Right lobe of liver (tissue), 4 donors: ENCODE results near the gene UBE2N.

Experiments used
- POLR2A ChIP-seq: fragments of 450-650 bp; IDR thresholded peaks from one replicate; pipeline ENCODE4 v1.6.1; 2017; ENCODE audit warnings: antibody characterized with exemption, mild to moderate bottlenecking
- TF ChIP-seq, protein P1 (sequence below), 4 donors: fragments of 200-600 bp in 3 of 4; fragments of 450-650 bp in 1 of 4; IDR thresholded peaks; one replicate each; pipeline versions ENCODE4 v1.5.1 to v1.8.0; 2016 to 2022; ENCODE audit warnings: antibody characterized with exemption in 4 of 4, mild to moderate bottlenecking in 2 of 4
- donor health status: DM: no; HTN: no; CAD: no.
- donor health status: DM: no; HTN: no; CAD: no.
- donor health status: DM: no; HTN: yes; CAD: no.

DNA sequence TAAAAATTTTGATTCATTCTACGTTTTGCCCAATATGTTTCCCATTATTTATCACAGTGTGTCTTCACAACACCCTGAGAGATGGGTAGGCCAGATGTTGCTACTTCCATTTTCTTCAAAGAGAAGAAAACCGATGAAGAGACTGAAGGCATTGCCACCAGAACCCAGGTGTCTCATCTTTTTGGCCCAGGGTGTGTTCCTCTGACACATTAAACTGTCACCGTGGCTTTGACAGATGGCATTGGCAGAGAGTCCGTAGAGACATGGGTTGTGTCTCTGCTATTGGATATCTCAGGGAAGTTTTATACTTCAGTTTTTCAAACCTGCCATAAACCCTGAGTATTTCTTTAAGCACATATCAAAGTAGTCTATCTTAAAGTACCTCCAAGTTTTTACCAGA is 75.3 kb downstream of the UBE2N start:
- TF ChIP-seq, protein P1, sequence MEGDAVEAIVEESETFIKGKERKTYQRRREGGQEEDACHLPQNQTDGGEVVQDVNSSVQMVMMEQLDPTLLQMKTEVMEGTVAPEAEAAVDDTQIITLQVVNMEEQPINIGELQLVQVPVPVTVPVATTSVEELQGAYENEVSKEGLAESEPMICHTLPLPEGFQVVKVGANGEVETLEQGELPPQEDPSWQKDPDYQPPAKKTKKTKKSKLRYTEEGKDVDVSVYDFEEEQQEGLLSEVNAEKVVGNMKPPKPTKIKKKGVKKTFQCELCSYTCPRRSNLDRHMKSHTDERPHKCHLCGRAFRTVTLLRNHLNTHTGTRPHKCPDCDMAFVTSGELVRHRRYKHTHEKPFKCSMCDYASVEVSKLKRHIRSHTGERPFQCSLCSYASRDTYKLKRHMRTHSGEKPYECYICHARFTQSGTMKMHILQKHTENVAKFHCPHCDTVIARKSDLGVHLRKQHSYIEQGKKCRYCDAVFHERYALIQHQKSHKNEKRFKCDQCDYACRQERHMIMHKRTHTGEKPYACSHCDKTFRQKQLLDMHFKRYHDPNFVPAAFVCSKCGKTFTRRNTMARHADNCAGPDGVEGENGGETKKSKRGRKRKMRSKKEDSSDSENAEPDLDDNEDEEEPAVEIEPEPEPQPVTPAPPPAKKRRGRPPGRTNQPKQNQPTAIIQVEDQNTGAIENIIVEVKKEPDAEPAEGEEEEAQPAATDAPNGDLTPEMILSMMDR (IDR thresholded peaks at IDR 0.05) = no peak
- TF ChIP-seq POLR2A = no peak
